ENCODE data around the gene PRMT1. TPM values are rescaled to one million over a fixed set of nuclear protein-coding genes. Genes with fewer than 3 reads are reported as not detected.

PRMT1 gene
- total RNA-seq: 205 and 248 TPM in 2 replicates

DNA sequence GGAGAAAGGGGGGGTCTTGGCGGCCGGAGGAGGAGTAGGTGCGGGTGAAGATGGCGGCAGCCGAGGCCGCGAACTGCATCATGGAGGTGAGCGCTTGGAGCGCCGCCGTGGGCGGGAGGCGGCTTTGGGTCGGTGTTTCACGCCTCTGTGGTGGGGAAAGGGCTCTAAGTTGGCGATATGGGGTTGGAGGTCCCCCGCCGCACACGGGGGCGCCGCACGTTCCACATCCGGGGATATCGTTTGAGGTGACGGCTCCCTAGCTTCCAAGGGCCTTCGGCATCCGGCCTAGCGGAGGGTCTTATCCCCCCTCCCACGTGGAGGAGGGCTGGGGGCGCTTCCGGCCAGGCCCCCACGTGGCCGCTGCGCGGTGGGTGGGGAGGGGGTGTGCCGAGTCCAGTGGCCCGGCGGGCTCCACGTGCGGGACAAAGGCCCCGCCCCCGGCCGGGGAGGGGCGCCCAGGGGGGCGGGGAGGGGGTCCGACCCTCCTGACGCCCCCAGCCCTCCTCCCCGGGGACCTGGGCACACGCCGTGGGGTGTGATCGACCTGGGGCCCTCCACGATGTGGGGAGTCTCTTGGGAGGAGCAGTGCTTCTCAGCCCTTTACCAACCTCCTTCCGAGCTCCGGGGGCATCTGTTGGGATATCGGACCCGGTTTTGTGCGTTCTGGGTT is at the start of gene PRMT1:
Gene PRMT1, plus strand, starts transcription at position 41 of the 670 bp plus-strand sequence. Its CDS starts 10 bp downstream, at position 51.

DNA sequence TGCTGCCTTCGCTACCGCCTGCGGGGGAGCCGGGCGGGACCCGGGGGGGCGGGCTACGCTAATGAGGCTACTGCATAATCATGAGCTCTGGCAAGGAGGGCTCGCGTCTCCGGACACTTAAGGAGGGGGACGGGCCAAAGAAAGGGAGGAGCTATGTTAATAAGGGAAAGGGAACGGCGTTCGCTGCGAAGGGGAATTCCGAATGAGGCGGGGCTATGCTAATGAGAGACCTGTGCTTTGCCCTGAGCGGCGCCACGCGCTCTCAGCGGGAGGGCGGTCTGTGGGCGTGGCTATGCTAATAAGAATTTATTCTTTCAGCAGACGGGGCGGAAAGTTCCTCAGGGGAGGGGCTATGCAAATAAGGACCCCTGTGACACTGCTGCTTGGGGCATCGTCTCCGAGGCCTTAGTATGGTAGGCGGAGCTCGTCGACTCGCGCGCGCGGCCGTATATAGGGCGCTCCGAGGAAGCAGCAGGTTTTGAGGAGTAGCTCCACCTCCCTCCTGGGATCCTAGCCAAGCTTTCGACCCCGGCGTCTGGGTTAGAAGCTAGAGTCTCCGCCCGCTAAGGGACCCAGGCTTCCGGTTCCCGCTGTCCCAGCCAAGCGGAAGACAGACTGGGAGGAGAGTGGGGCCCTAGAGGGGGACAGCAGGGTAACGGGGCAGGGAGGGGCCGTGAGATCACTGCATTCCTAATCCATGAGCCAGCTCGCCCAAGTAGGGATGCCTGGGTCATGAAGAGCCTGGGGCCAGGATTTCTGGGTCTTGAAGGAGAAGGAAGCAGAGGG is 36.8 kb upstream of the PRMT1 start, which contains the start of gene RRAS:
Gene RRAS, minus strand, starts transcription at position 31 of the 786 bp plus-strand sequence. CDS start 45 bp downstream, outside the sequence.

GRCh38 chr19:49641688-49642491 is 35.2 kb upstream of the PRMT1 start, which contains the start of gene SCAF1:
TSS of gene SCAF1 (plus strand) at chr19:49642209. CDS start at chr19:49645027, 2,818 bp downstream.

GRCh38 chr19:49665351-49666119 is 11.5 kb upstream of the PRMT1 start, which contains the start of the genes BCL2L12 and IRF3:
TSS of gene BCL2L12 (plus strand) at chr19:49665933. CDS start at chr19:49666693, 760 bp downstream.
TSS of gene IRF3 (minus strand) at chr19:49665857. CDS start at chr19:49664838, 1,019 bp downstream.

GRCh38 chr19:49689133-49690078 is 12.3 kb downstream of the PRMT1 start, which contains the start of gene ADM5:
TSS of gene ADM5 (plus strand) at chr19:49689594. CDS start at chr19:49689838, 244 bp downstream.

GRCh38 chr19:49690656-49691242 is 13.7 kb downstream of the PRMT1 start, which contains the start of gene CPT1C:
TSS of gene CPT1C (plus strand) at chr19:49691116. CDS start at chr19:49692253, 1,137 bp downstream.

Other genes with a start within 250 kb of the PRMT1 start
- 0.17 and 0.20 TPM in 2 replicates for gene SLC17A7, start 235.7 kb upstream of the PRMT1 start, total RNA-seq
- gene PIH1D1, start 225.5 kb upstream of the PRMT1 start, total RNA-seq: 73.1 and 91.4 TPM in 2 replicates
- gene ALDH16A1, start 224.0 kb upstream of the PRMT1 start, total RNA-seq: 18.3 and 19.8 TPM in 2 replicates
- gene FLT3LG, start 203.1 kb upstream of the PRMT1 start, total RNA-seq: 2.3 and 3.5 TPM in 2 replicates
- 1,440 and 2,433 TPM in 2 replicates for gene RPL13A, start 189.7 kb upstream of the PRMT1 start, total RNA-seq
- 1,074 and 1,489 TPM in 2 replicates for gene RPS11, start 180.8 kb upstream of the PRMT1 start, total RNA-seq
- 66.7 and 86.0 TPM in 2 replicates for gene FCGRT, start 164.6 kb upstream of the PRMT1 start, total RNA-seq
- gene RCN3, start 149.3 kb upstream of the PRMT1 start, total RNA-seq: 339 and 441 TPM in 2 replicates
- 30.8 and 33.4 TPM in 2 replicates for gene NOSIP, start 96.7 kb upstream of the PRMT1 start, total RNA-seq
- 0.65 and 0.86 TPM in 2 replicates for gene PRRG2, start 96.0 kb upstream of the PRMT1 start, total RNA-seq
- 4.2 and 6.1 TPM in 2 replicates for gene PRR12, start 86.1 kb upstream of the PRMT1 start, total RNA-seq
- 82.1 and 88.7 TPM in 2 replicates for gene RRAS, start 37.1 kb upstream of the PRMT1 start, total RNA-seq
- gene SCAF1, start 35.1 kb upstream of the PRMT1 start, total RNA-seq: 22.7 and 30.5 TPM in 2 replicates
- gene IRF3, start 11.4 kb upstream of the PRMT1 start, total RNA-seq: 64.3 and 68.0 TPM in 2 replicates
- 2.7 TPM in 2 replicates for gene BCL2L12, start 11.3 kb upstream of the PRMT1 start, total RNA-seq
- 0.36 and 0.52 TPM in 2 replicates for gene ADM5, start 12.3 kb downstream of the PRMT1 start, total RNA-seq
- gene CPT1C, start 13.8 kb downstream of the PRMT1 start, total RNA-seq: 24.3 and 29.3 TPM in 2 replicates
- gene TSKS, start 86.0 kb downstream of the PRMT1 start, total RNA-seq: 0.52 TPM in 1 of 2 replicates, not detected in the other
- gene AP2A1, start 89.7 kb downstream of the PRMT1 start, total RNA-seq: 145 and 148 TPM in 2 replicates
- gene FUZ, start 136.0 kb downstream of the PRMT1 start, total RNA-seq: 21.3 and 30.7 TPM in 2 replicates
- 21.0 and 23.4 TPM in 2 replicates for gene MED25, start 141.0 kb downstream of the PRMT1 start, total RNA-seq
- 78.2 and 83.5 TPM in 2 replicates for gene PTOV1, start 173.9 kb downstream of the PRMT1 start, total RNA-seq
- gene PNKP, start 190.3 kb downstream of the PRMT1 start, total RNA-seq: 28.7 and 45.7 TPM in 2 replicates
- gene AKT1S1, start 200.1 kb downstream of the PRMT1 start, total RNA-seq: 14.1 and 14.3 TPM in 2 replicates
- 18.6 and 22.7 TPM in 2 replicates for gene TBC1D17, start 200.4 kb downstream of the PRMT1 start, total RNA-seq
- gene IL4I1, start 219.6 kb downstream of the PRMT1 start, total RNA-seq: 0.13 and 0.23 TPM in 2 replicates

Measured in smooth muscle cell of the pulmonary artery (primary cell).